ENCODE data around the gene CSTF1.

Gene CSTF1

GRCh38 chr20:56440346-56441007 is 48.0 kb downstream of the CSTF1 start:
- H3K4me3 ChIP-seq (ENCODE audit: low read depth, low read length), result no peak overlapping the region
- ChIA-PET POLR2A (interaction anchor here (0.5 to 2.3 kb wide), 12 partner anchors 10 to 67 kb away, joined by 3 to 15 read pairs (median 4); partner anchors contain the start of genes AURKA, CASS4, CSTF1 and RTF2), CTCF (interaction anchor here (0.9 to 1.2 kb wide), 3 partner anchors 12 to 34 kb away, joined by 3 read pairs; no protein-coding TSS in a partner anchor)
- no peak for TF ChIP-seq CTCF (IDR thresholded peaks at IDR 0.05; ENCODE audit: insufficient read depth, low read length, missing control alignments)
- no peak for DNase-seq (ENCODE audit: low read depth, low spot score)

- POLR2A ChIA-PET, result no interaction called here
Observed at GRCh38 chr20:56442389-56443365, 50.2 kb downstream of the CSTF1 start.

GRCh38 chr20:56443654-56444540 is 51.5 kb downstream of the CSTF1 start:
- DNase-seq (ENCODE audit: low read depth, low spot score), result no peak
- TF ChIP-seq CTCF (IDR thresholded peaks at IDR 0.05; ENCODE audit: insufficient read depth, low read length, missing control alignments), result no peak
- H3K4me3 ChIP-seq (ENCODE audit: low read depth, low read length), result no peak overlapping the region
- CTCF ChIA-PET, result interaction anchor here (1.0 to 1.4 kb wide), 4 partner anchors 12 to 45 kb away, joined by 3 to 4 read pairs (median 3); no protein-coding TSS in a partner anchor
- POLR2A ChIA-PET, result no interaction called here

More at GRCh38 chr20:56442389-56443365, 50.2 kb downstream of the CSTF1 start:
- H3K4me3 ChIP-seq (ENCODE audit: low read depth, low read length), result no peak overlapping the region
- no peak for TF ChIP-seq CTCF (IDR thresholded peaks at IDR 0.05; ENCODE audit: insufficient read depth, low read length, missing control alignments)
- no peak for DNase-seq (ENCODE audit: low read depth, low spot score)
- CTCF ChIA-PET, result interaction anchor here (1.0 to 1.6 kb wide), 5 partner anchors 13 to 44 kb away, joined by 3 to 6 read pairs (median 3); no protein-coding TSS in a partner anchor

- H3K4me3 ChIP-seq (ENCODE audit: low read depth, low read length), result no peak overlapping the region
- TF ChIP-seq CTCF (IDR thresholded peaks at IDR 0.05; ENCODE audit: insufficient read depth, low read length, missing control alignments), result no peak
- no peak for DNase-seq (ENCODE audit: low read depth, low spot score)
- CTCF ChIA-PET, result interaction anchor here (1.3 kb wide), 1 partner anchor 44 kb away, joined by 3 read pairs; no protein-coding TSS in a partner anchor
- POLR2A ChIA-PET, result no interaction called here
Observed at GRCh38 chr20:56445130-56445529, 52.7 kb downstream of the CSTF1 start.

- no peak for DNase-seq (ENCODE audit: low read depth, low spot score)
- no peak for TF ChIP-seq CTCF (IDR thresholded peaks at IDR 0.05; ENCODE audit: insufficient read depth, low read length, missing control alignments)
- CTCF ChIA-PET, result no interaction called here
- POLR2A ChIA-PET, result no interaction called here
- no peak overlapping the region for H3K4me3 ChIP-seq (ENCODE audit: low read depth, low read length)
Observed at GRCh38 chr20:56445540-56445939, 53.1 kb downstream of the CSTF1 start.
